Gastrocnemius medialis (tissue), 4 donors: ENCODE measurements around the gene THSD7A. TPM values are rescaled to one million over a fixed set of nuclear protein-coding genes. Genes with fewer than 3 reads are reported as not detected.

Source experiments
- ATAC-seq, 2 donors: fragments of 150-250 bp; one replicate each; pipeline ENCODE4 v1.9.1; 2016
- DNase-seq, 2 donors: peaks; one replicate each; pipeline ENCODE4 v3.0.0-alpha.2; 2019
- H3K27ac ChIP-seq, 4 donors: fragments of 200-600 bp; sonication (generic); 1 replicate in 1 of 4; 2 replicates in 3 of 4; pipeline ENCODE4 v1.5.1; 2016 to 2018; ENCODE audit warnings: mild to moderate bottlenecking in 2 of 4, moderate library complexity in 1 of 4
- H3K27me3 ChIP-seq, 3 donors: fragments of 200-600 bp; sonication (generic) in 2 of 3; 1 replicate in 1 of 3; 2 replicates in 2 of 3; pipeline versions ENCODE4 v1.5.1 to v1.6.0; 2016 to 2019; ENCODE audit warnings: mild to moderate bottlenecking in 1 of 3, moderate library complexity in 1 of 3
- H3K36me3 ChIP-seq, 2 donors: fragments of 200-600 bp; sonication (generic) in 1 of 2; one replicate each; pipeline ENCODE4 v1.5.1; 2017 to 2018
- H3K4me1 ChIP-seq, 2 donors: fragments of 200-600 bp; sonication (generic) in 1 of 2; one replicate each; pipeline ENCODE4 v1.5.1; 2016 to 2017; ENCODE audit warnings: mild to moderate bottlenecking in 2 of 2
- H3K4me3 ChIP-seq, 4 donors: fragments of 200-600 bp; sonication (generic) in 3 of 4; 1 replicate in 1 of 4; 2 replicates in 3 of 4; pipeline ENCODE4 v1.5.1; 2016 to 2019; ENCODE audit warnings: mild to moderate bottlenecking in 2 of 4
- H3K9me3 ChIP-seq, 3 donors: fragments of 200-600 bp; sonication (generic) in 2 of 3; 1 replicate in 1 of 3; 2 replicates in 2 of 3; pipeline ENCODE4 v1.5.1; 2016 to 2019
- CTCF ChIP-seq, 5 experiments: fragments of 450-650 bp in 3 of 5; fragments of 200-600 bp in 2 of 5; sonication (generic) in 2 of 5; IDR thresholded peaks in 4 of 5; conservative IDR thresholded peaks in 1 of 5; 1 replicate in 4 of 5; 2 replicates in 1 of 5; pipeline ENCODE4 v1.5.1; 2016 to 2019; ENCODE audit warnings: antibody characterized with exemption in 5 of 5, mild to moderate bottlenecking in 3 of 5, moderate library complexity in 3 of 5
- POLR2A ChIP-seq, 2 donors: fragments of 450-650 bp; IDR thresholded peaks; one replicate each; pipeline ENCODE4 v1.6.1; 2017; ENCODE audit warnings: antibody characterized with exemption in 2 of 2, mild to moderate bottlenecking in 2 of 2, moderate library complexity in 2 of 2
- in situ Hi-C, 4 donors: fragments of 200-750 bp; cut with MboI; loops; one replicate each; pipeline versions ENCODE4 v1.15.0 to v1.8.0; 2017; ENCODE audit warnings: low sequenced_read_pairs in 4 of 4
- intact Hi-C: fragments of 100-400 bp; cut with DNase I; formaldehyde crosslinking; loops from one replicate; pipeline ENCODE4 v1.15.1; 2023; ENCODE audit warnings: low total_unique reads
- total RNA-seq, 4 donors: library from RNA; depleted of rRNA; stranded (reverse); fragments of >200 nt; gene quantifications; one replicate each; pipeline versions ENCODE4 v1.1.0 to v1.2.3, GENCODE V29; 2016

THSD7A gene
- total RNA-seq, 4 donors from 2014 or later, result 0.36 to 0.78 (median 0.66) TPM

- no peak for DNase-seq
- in situ Hi-C loops, result no loop called here
- H3K36me3 ChIP-seq, result no peaks in the 10 kb centered on the region
These were observed 14.5 kb upstream of the THSD7A start for GRCh38 chr7:11846361-11846955.

GRCh38 chr7:11843113-11843765 is 11.2 kb upstream of the THSD7A start:
- no peak for DNase-seq
- TF ChIP-seq POLR2A (IDR thresholded peaks at IDR 0.05), result no peak
- no peak for TF ChIP-seq CTCF (IDR thresholded peaks at IDR 0.05 in 4 of 5, conservative IDR thresholded peaks at IDR 0.05 in 1 of 5)
- ATAC-seq, result no peak
- Histone ChIP-seq H3K27me3 (no peaks in the 10 kb centered on the region), H3K9me3 (no peaks in the 10 kb centered on the region), H3K36me3 (no peaks in the 10 kb centered on the region), H3K27ac (no peak overlapping the region), H3K4me1 (no peaks in the 10 kb centered on the region), H3K4me3 (no peak overlapping the region)
- in situ Hi-C loops, result no loop called here
- intact Hi-C loops, result no loop called here

More at GRCh38 chr7:11846361-11846955, 14.5 kb upstream of the THSD7A start:
- TF ChIP-seq POLR2A (IDR thresholded peaks at IDR 0.05), result no peak
- no peak for TF ChIP-seq CTCF (IDR thresholded peaks at IDR 0.05 in 4 of 5, conservative IDR thresholded peaks at IDR 0.05 in 1 of 5)
- no peak overlapping the region for H3K27ac ChIP-seq
- H3K4me3 ChIP-seq, result no peak overlapping the region
- no peaks in the 10 kb centered on the region for H3K4me1 ChIP-seq
- H3K9me3 ChIP-seq, result no peaks in the 10 kb centered on the region
- H3K27me3 ChIP-seq, result no peaks in the 10 kb centered on the region
- ATAC-seq, result no peak
- intact Hi-C loops, result no loop called here

- Histone ChIP-seq H3K9me3 (no peaks in the 10 kb centered on the region), H3K4me3 (no peak overlapping the region), H3K36me3 (no peaks in the 10 kb centered on the region), H3K4me1 (no peaks in the 10 kb centered on the region), H3K27me3 (no peaks in the 10 kb centered on the region), H3K27ac (no peak overlapping the region)
- DNase-seq (no peak), ATAC-seq (no peak)
- intact Hi-C loops (no loop called here), in situ Hi-C loops (no loop called here)
- no peak for TF ChIP-seq POLR2A (IDR thresholded peaks at IDR 0.05)
- no peak for TF ChIP-seq CTCF (IDR thresholded peaks at IDR 0.05 in 4 of 5, conservative IDR thresholded peaks at IDR 0.05 in 1 of 5)
These were observed 9.7 kb upstream of the THSD7A start for GRCh38 chr7:11841657-11842056.

- no peaks in the 10 kb centered on the region for H3K36me3 ChIP-seq
- intact Hi-C loops, result no loop called here
- DNase-seq, result no peak
- no peak overlapping the region for H3K27ac ChIP-seq
- TF ChIP-seq CTCF (IDR thresholded peaks at IDR 0.05 in 4 of 5, conservative IDR thresholded peaks at IDR 0.05 in 1 of 5) (no peak), POLR2A (IDR thresholded peaks at IDR 0.05) (no peak)
- no peaks in the 10 kb centered on the region for H3K27me3 ChIP-seq
- ATAC-seq, result no peak
- H3K4me3 ChIP-seq, result no peak overlapping the region
- H3K4me1 ChIP-seq, result peaks cover 0 to 14% of the 10 kb centered on the region in 2 donors
- in situ Hi-C loops, result no loop called here
- no peaks in the 10 kb centered on the region for H3K9me3 ChIP-seq
These were observed 3.3 kb upstream of the THSD7A start for GRCh38 chr7:11835260-11835659.
